HG02571 (cell line): ENCODE measurements around the gene HGS.
"Not testable (repeated sequence)": the region's sequence is repeated elsewhere in the genome, so short reads cannot be mapped to it uniquely, and the experiment has no call there.

Source experiments
- ATAC-seq: cut with Tn5 transposase; IDR thresholded peaks from one replicate; pipeline ENCODE4 v1.9.1; 2021; ENCODE audit warnings: mild to moderate bottlenecking, moderate library complexity; ENCODE audit not compliant: unreplicated experiment

HGS gene

GRCh38 chr17:81655378-81656117 is 28.3 kb upstream of the HGS start:
- ATAC-seq, result no peak

- no peak for ATAC-seq
Observed at GRCh38 chr17:81656118-81656743, 27.6 kb upstream of the HGS start, which contains the start of gene PDE6G. PDE6G (minus strand) TSS chr17:81656542; CDS start chr17:81653305, 3,237 bp downstream.

- no peak for ATAC-seq
Observed at GRCh38 chr17:81656835-81657234, 27.0 kb upstream of the HGS start.

- ATAC-seq, result no peak
Observed at GRCh38 chr17:81659038-81659437, 24.8 kb upstream of the HGS start.

- ATAC-seq, result no peak
Observed at GRCh38 chr17:81660441-81660840, 23.4 kb upstream of the HGS start.

- no peak for ATAC-seq
Observed at GRCh38 chr17:81662002-81662401, 21.8 kb upstream of the HGS start.

GRCh38 chr17:81664051-81664470 is 19.8 kb upstream of the HGS start:
- ATAC-seq, result no peak

- no peak for ATAC-seq
Observed at GRCh38 chr17:81665205-81666091, 18.4 kb upstream of the HGS start.

- peak; percentile 6 for ATAC-seq
Observed at GRCh38 chr17:81666092-81666341, 17.8 kb upstream of the HGS start.

- ATAC-seq, result peak; percentile 91
Observed at GRCh38 chr17:81666342-81667191, 17.2 kb upstream of the HGS start, which contains the start of the genes CCDC137 and OXLD1. CCDC137 (plus strand) TSS chr17:81666737; CDS start chr17:81666767, 30 bp downstream. OXLD1 (minus strand) TSS chr17:81666605; CDS start chr17:81666577, 28 bp downstream.

GRCh38 chr17:81667754-81668153 is 16.1 kb upstream of the HGS start:
- ATAC-seq, result no peak

GRCh38 chr17:81672504-81672903 is 11.3 kb upstream of the HGS start:
- ATAC-seq, result no peak

- ATAC-seq, result no peak
Observed at GRCh38 chr17:81672954-81673353, 10.9 kb upstream of the HGS start.

- ATAC-seq, result no peak
Observed at GRCh38 chr17:81673561-81674258, 10.1 kb upstream of the HGS start.

GRCh38 chr17:81675515-81676221 is 8.1 kb upstream of the HGS start:
- ATAC-seq, result not testable (repeated sequence)

- ATAC-seq, result no peak
Observed at GRCh38 chr17:81676906-81677305, 6.9 kb upstream of the HGS start.

GRCh38 chr17:81680150-81680549 is 3.7 kb upstream of the HGS start:
- ATAC-seq, result no peak

GRCh38 chr17:81681672-81682071 is 2.1 kb upstream of the HGS start:
- ATAC-seq, result no peak

GRCh38 chr17:81682565-81683207 is 1.1 kb upstream of the HGS start:
- no peak for ATAC-seq
